Putamen (tissue), 1 donor: ENCODE measurements around the gene RGSL1.
"Not testable (repeated sequence)": the region's sequence is repeated elsewhere in the genome, so short reads cannot be mapped to it uniquely, and the experiment has no call there.

Experiments
- DNase-seq: peaks from one replicate; pipeline ENCODE4 v3.0.0-alpha.2; 2016; ENCODE audit warnings: low spot score

The RGSL1 gene

DNA sequence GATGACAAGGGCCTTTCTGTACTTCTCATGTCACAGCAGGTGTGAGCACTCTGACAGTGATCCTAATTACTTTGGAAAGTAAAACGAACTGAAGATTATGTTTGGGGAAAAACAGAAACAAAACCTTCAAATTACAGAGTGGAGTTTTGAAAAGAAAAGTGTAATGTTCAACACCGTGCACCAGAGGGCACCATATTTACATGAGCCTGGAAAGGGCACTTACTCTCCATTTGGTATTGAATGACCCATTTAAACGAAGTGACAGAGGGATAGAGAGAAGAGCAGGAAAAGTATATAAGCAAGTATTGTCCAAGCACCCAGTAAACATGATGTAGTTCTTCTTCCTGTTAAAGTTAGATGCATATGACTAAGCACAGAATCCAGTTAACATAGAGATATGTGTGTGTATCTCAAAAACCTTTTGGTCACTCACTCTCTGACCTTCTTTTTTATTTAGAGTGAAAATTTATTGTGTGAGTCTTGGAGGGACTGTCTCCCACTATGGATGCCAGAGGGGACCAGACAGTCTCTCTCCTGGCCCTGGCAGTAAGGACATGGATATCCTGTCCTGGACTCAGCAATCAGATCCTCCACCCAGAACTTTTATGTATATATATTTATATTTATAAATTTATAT is 3.8 kb upstream of the RGSL1 start:
- DNase-seq = no peak

DNA sequence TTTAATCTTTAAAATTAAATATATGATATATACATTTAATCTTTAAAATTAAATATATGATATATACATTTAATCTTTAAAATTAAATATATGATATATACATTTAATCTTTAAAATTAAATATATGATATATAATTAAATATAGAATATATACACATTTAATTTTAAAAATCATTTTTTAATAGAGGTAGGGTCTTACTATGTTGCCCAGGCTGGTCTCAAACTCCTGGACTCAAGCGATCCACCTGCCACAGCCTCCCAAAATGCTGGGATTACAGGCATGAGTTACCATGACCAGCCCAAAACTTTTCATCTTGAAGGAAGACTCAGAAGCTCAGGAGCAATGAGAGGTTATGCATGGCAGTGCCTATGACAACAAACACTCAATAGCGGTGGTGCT is 2.8 kb upstream of the RGSL1 start:
- not testable (repeated sequence) for DNase-seq

DNA sequence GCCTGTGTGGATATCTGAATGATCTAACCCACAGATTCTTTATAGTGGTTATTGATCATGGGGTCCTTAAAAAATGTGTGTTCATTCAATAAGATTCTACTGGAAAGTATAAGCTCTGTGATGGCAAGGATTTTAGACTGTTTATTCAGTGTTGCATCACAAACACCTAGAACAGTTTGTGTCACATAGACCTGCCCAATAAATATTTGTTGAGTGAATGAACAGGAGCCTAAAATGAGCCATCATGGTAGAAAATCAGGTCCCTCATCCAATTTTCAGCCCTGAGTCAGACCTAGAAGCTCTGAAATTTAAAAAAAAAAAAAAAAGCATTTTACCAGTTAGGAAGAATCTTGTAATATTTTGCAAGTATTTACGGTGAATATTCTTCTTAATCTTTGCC is 2.3 kb upstream of the RGSL1 start:
- no peak for DNase-seq

DNA sequence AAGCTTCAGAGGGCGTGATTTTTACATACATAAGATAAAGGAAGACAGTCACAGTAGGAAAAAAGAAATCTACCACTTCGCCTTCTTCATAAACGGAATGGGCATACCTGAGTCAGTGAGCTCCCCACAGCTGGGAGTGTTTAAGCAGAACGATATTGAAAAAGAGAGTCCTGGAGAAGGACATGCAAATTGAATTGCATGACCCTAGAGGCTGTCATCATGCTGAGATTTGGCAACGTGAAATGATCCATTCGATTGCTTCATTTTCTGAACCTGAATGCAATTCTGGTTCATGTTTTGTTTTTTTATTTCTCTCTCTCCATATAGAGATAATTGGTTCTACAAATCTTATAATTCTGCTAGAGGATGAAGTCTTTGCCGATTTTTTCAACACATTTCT is 3.7 kb downstream of the RGSL1 start:
- no peak for DNase-seq

DNA sequence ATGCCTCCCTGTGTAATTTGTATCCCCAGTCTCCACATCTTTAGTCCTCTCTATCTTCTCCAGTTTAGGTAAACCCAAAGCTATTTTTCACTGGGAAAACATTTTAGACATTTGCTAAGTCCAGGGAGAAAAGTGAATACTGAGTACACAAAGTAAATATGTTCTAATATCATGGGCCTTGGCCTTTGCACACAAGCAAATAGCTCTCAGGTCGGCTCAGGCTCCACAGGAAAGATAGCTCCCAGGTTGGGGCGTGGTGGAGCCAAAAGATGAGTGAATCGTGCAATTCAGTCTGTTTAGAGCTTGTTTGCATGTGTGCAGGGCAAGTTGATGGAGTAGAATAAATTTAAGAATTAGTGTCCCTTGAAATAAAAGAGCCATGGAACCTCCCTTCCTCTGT is 7.9 kb downstream of the RGSL1 start:
- no peak for DNase-seq

DNA sequence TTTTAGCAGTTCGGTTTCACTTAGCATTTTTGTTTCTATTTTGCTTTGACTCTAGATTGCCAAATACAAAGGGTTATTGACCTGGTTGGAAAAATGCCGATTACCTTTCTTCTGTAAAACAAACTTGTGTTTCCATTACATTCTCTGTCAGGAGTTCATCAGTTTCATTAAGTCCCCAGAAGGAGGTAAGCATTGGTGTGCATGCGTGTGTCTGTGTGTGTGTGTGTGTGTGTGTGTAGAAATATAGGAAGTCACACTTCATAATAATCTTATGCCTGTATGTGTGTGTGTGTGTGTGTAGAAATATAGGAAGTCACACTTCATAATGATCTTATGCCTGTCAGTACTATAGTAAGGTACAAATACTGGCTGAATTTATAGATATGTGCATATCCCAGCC is 10.0 kb downstream of the RGSL1 start:
- no peak for DNase-seq

DNA sequence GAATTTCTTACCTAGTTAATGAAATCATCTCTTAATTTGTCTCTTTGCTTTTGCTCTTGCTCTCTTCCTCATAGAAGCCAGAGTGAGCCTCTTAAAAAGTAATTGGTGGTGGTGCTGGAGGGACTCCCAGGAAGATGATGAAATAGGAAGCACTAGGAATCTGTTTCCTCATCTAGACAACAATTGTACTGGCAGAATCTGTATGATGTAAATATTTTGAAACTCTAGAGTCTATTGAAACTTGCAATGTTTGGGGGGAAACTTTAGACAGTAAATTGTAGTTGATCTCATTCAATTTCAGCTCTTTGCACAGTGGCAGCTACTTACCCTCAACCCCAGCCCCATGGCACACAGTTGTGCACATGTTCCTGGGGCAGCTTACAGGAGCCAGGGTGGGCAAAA is 10.6 kb downstream of the RGSL1 start:
- DNase-seq = no peak

DNA sequence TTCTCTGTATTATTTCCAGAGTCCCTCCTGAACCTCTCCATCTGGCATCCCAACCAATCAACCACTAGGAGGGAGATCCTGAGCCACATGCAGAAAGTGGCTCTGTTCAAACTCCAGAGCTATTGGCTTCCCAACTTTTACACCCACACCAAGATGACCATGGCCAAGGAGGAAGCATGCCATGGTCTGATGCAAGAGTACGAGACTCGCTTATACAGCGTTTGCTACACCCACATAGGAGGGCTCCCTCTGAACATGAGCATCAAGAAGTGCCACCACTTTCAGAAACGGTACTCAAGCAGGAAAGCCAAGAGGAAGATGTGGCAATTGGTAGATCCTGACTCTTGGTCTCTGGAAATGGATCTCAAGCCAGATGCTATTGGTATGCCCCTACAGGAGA is 23.6 kb downstream of the RGSL1 start:
- no peak for DNase-seq

DNA sequence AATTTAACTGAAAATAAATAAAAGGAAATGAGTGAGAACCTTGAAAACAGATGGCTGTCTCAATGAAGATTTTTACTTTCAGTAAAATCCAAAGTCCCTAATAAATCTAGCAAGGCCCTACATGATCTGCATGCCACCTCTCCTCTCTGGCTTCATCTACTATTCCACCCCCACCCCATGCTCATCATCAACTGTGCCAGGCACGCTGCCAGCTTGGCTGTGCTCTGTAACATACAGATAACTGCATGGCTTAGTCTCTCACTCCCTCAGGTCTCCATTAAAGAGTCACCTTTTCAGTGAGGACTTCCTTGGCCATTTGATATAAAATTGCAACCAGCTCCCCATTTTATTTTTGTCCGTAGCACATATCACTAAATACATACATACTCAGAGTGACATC is 26.7 kb downstream of the RGSL1 start:
- no peak for DNase-seq

DNA sequence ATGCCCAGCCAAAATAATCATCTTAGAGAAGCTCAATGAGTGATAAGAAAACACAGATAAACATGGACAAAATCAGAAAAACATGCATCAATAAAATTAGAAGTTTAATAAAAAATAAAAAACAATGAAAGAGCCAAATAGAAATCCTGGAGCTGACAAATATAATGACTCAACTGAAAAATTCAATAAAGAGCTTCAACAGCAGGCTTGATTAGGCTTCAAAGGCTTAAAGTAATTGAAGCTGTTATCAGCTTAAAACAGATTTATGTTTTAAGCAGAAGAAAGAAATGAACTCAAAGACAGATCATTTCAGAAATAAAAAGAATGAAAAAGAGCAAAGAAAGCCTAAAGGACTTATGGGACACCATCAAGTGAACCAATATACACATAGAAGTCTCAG is 28.3 kb downstream of the RGSL1 start:
- DNase-seq = no peak

DNA sequence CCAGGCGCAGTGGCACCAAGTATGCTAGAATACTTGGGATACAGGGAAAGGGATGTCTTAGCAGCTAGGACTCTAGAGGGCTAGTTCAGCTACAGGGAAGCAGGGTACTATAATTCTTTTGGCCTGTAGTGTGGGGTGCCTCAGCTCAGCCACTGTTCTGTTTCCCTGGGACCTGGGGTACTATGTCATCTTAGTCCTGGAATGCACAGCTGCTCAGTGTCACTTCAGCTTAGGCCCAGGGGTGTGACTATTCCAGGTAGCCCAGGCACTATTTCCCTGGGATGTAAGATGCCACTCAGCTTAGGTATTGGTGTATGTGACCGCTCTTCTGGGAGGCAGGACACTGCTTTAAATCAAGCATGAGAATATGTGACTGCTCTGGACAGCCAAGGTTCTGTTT is 34.1 kb downstream of the RGSL1 start:
- DNase-seq = no peak

DNA sequence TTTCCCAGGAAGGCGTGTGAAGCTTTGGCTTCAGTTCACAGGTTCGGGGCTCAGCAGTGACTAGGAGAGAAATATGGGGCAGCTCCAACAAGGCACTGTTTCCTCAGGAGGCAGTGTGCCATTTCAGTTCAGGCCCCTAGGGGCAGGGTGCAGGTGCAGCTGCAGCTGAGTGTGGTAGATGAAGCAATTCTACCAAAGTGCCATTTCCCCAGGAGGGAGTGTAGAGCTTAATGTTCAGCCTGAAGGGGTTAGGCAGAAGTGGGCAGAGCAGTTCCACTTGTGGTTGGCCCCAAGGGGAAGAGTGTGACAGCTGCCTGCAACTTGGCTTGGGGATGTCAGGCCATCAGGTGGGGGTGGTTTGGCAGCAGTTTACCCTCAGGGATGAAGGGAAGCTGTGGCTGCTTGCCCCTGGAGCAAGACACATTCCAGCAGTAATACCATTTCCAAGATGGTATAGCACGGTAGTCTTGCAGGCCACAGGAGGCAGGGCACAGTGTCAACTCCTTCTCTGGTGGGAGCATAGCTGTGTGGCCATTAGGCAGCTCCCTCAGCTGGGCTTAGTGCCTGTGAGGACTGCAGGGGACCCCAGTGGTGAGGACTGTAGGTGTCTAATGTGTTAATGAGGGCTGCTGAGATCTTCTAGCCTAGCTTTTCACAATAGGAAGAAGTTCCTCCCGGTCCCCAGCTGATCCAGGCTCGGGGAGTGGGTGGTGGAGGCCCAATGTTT is 34.7 kb downstream of the RGSL1 start:
- no peak for DNase-seq

DNA sequence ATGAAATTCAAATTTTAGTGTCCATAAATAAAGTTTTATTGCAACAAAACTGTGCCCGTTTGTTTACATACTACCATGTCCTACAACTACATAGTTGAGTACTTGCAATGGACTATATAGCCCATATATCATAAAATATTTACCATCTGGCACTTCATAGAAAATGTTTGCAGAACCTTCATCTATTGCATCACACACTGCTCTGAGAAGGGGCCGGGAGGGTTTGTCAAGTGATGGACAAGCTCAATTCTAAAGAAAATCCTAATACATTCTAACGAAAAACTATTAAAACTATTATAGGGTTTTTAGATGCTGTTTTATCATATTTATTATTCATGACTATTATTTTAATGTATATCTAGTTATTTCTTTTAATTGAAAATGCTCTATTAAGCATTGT is 35.9 kb downstream of the RGSL1 start:
- DNase-seq = no peak

DNA sequence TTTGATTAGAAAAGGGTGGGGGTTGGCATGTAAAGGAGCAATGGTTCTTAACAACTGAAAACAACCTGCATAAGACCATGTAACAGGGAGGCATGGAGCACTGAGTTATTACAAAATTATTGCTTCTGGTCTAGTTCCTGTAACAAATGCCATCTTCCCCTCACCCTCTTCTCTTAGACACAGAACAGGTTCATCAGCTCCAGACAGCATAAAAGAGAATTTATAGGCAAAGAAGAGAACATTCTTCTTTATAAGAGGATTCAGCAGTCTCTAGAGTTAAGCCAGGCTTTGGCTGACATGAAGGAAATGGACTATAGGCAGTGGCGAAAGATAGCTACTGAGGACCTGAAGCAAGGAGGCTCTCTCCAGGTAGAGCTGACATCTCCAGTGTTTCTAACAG is 38.9 kb downstream of the RGSL1 start:
- DNase-seq = no peak

DNA sequence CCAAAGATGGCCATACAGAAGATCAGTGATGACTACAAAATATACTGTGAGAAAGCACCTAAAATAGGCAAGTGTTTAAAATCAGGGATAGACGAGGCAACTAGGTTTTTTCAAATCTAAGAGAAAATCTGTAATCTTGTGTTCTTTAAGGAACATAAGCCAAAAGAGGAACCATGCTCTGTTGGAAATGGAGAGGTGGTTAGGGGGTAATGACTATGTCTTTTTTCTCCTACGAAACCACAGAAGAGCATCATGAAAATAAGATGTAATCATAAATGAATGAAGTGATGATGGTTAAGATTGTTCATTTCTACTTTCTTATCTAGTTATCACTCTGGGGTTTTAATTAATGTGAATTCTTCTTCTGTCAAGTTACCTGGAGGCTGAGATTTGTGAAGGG is 43.1 kb downstream of the RGSL1 start:
- DNase-seq = no peak

DNA sequence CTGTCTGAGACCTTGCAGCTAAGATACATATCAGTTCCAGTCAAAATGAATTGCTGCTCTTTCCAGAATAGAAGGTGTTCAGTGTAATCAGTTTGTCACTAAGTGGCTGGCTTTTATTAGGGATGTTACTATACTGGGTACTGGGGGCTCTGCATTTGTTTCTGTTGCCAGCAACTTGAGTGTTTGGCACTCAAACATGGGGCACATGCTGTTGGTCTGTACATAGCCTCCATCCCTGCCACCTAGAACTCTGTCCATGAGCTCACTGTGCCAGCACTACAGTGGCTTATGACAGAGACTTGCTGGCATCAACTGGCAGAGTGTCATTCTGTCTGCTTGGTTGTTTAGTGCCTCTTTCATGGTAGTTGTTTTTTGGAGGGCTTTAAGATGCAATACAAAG is 45.1 kb downstream of the RGSL1 start:
- DNase-seq = no peak

DNA sequence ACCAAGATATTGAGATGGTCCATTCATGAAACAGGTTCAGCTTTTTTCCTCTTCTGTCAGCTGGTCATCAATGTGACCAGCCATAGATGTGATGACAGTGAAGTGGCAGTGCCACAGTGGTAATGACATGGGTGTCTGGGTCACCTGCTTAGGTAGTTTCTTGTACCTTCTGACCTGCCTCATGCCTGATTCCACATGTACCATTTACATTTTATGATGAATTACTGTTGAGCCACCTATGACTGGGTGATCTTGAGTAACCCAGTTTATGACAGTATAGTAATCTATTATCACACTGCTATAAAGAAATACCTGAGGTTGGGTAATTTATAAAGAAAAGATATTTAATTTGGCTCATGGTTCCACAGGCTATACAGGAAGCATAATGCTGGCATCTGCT is 45.7 kb downstream of the RGSL1 start:
- DNase-seq = no peak

DNA sequence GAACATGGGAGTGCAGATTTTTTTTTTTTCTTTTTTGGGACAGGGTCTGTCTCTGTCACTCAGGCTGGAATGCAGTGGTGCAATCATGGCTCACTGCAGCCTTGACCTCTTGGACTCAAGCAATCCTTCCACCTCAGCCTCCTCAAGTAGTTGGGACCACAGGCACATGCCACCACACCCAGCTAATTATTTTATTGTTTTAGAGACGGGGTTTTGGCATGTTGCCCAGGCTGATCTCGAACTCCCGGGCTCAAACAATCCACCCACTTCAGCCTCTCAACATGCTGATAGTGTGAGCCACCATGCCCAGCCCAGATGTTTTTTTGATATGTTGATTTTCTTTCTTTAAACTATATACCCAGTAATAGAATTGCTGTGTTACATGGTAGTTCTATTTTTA is 57.7 kb downstream of the RGSL1 start:
- no peak for DNase-seq

DNA sequence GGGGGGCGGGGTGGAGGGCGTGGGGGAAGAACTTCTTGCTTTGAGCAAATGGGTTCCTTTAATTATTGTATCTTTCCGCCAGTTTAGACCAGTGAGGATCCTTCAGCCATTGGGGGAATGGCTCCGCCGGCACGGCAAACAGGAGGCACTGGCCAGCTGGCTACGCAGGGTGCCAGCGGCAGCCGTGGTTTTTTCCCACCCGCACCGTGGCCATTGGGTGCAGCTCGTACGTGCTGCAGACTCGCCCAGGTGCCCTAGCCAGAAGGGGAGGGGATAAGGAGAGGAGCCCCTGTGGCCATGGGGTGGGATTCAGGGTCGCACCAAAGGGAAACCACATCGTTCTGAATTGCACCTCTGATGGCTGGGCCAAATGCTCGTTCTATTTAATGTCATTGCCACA is 65.6 kb downstream of the RGSL1 start:
- DNase-seq = no peak

DNA sequence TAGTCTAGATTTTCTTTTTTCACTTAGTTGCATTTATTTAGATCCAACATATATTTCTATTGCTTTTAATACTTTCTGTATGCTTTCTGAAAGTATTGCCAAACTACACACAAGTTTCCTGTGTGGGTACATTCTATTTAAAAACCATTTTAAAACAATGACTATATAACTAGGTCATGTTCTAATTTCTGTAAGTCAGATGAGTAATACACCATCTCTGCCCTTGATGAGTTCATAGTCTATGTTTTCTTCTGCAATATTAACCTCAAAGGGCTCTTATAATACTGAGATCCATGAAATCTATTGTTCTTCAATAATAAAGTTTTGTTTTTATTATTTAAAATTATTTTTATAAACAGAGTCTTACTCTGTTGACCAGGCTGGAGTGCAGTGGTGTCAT is 70.8 kb downstream of the RGSL1 start:
- no peak for DNase-seq

DNA sequence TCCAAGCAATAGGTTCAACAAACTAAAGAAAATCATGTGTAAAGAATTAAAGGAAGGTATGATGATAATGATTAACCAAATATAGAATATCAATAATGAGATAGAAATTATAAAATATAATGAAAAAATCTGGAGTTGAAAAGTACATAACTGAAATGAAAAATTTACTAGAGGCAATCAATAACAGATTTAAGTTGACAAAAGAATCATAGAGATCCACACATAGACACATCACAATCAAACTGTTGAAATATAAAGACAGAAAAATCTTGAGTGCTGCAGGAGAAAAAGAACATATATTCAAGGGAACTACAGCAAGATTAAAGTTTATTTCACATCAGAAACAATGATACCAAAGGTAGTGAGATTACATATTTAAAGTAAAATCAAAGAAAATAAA is 75.4 kb downstream of the RGSL1 start:
- no peak for DNase-seq

DNA sequence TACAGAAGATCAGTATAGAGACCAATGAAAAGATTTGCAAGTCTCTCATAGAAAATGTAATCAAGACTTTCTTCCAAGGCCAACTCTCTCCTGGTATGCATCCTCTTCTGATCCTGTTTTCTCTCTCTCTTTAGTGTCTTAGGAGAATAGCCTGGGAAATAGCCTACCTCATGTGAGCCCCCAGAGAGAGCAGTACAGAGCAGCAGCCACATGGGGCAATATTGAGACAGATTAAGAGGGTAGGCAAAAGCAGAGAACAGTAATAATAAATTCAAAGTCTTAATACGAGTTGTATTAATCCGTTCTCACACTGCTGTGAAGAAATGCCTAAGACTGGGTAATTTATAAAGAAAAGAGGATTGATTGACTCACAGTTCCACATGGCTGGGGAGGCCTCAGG is 77.7 kb downstream of the RGSL1 start:
- DNase-seq = no peak

DNA sequence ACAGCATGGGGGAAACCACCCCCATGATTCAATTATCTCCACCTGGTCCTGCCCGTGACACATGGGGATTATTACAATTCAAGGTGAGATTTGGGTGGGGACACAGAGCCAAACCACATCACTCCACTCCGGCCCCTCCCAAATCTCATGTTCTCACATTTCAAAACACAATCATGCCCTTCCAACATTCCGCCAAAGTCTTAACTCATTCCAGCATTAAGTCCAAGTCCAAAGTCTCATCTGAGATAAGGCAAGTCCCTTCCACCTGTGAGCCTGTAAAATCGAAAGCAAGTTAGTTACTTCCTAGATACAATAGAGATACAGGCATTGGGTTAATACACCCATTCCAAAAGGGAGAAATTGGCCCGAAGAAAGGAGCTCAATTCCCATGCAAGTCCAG is 78.3 kb downstream of the RGSL1 start:
- DNase-seq = not testable (repeated sequence)

DNA sequence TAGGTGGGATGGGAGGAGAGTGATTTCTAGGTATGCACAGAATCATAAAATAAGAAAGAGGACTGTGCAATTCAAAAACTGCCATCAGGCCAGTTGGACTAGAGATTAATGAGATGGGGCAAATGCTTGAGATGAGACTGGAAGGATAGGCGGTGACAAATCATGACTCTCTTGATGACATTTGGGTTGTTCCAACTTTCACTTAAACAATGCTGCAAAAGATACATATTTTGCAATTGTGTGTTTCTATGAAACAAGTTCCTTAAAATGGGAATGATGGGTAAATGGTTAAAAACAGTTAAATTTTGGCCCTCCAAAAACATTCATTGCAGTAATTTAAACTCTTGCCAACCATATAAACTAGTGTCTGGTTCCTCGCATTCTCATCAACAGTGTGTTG is 84.0 kb downstream of the RGSL1 start:
- no peak for DNase-seq
